Dermis blood vessel endothelial cell (primary cell): Measurements from ENCODE around the gene ELK4. TPM values are rescaled to one million over a fixed set of nuclear protein-coding genes. Genes with fewer than 3 reads are reported as not detected.
"Not testable (repeated sequence)": the region's sequence is repeated elsewhere in the genome, so short reads cannot be mapped to it uniquely, and the experiment has no call there.

Experiments used
- DNase-seq: peaks from one replicate; pipeline ENCODE4 v3.0.0; 2010
- total RNA-seq: library from RNA; depleted of rRNA; stranded (reverse); fragments of >200 nt; gene quantifications from 2 replicates; pipeline ENCODE4 v1.2.3, GENCODE V29; 2014

Gene ELK4
- total RNA-seq, 1 donor from 2014 or later: 33.4 TPM

GRCh38 chr1:205664399-205665017 lies 32.7 kb upstream of the ELK4 start:
- DNase-seq: peak; percentile 64

GRCh38 chr1:205663286-205663936 lies 31.6 kb upstream of the ELK4 start:
- DNase-seq: peak; percentile 64

GRCh38 chr1:205662791-205663190 lies 31.0 kb upstream of the ELK4 start:
- no peak for DNase-seq

GRCh38 chr1:205662135-205662738 lies 30.4 kb upstream of the ELK4 start:
- DNase-seq: no peak

- DNase-seq: no peak
These were observed 29.8 kb upstream of the ELK4 start for GRCh38 chr1:205661429-205662134.

GRCh38 chr1:205660361-205660760 lies 28.6 kb upstream of the ELK4 start:
- DNase-seq: no peak

GRCh38 chr1:205658943-205659581 lies 27.3 kb upstream of the ELK4 start:
- DNase-seq: peak; percentile 84

- DNase-seq: no peak
These were observed 24.4 kb upstream of the ELK4 start for GRCh38 chr1:205656236-205656635.

GRCh38 chr1:205652984-205653383 lies 21.2 kb upstream of the ELK4 start:
- no peak for DNase-seq

- no peak for DNase-seq
These were observed 18.4 kb upstream of the ELK4 start for GRCh38 chr1:205650241-205650640.

- no peak for DNase-seq
These were observed 13.7 kb upstream of the ELK4 start for GRCh38 chr1:205645519-205645918.

- no peak for DNase-seq
These were observed 11.0 kb upstream of the ELK4 start for GRCh38 chr1:205642679-205643307.

GRCh38 chr1:205639567-205639966 lies 7.8 kb upstream of the ELK4 start:
- no peak for DNase-seq

- no peak for DNase-seq
These were observed 6.2 kb upstream of the ELK4 start for GRCh38 chr1:205637854-205638468.

- DNase-seq: no peak
These were observed 4.9 kb upstream of the ELK4 start for GRCh38 chr1:205636732-205637131.

GRCh38 chr1:205636138-205636530 lies 4.3 kb upstream of the ELK4 start:
- not testable (repeated sequence) for DNase-seq

GRCh38 chr1:205633421-205633976 lies 1.7 kb upstream of the ELK4 start:
- DNase-seq: peak; percentile 89

GRCh38 chr1:205632669-205633169 lies 908 bp upstream of the ELK4 start:
- peak; percentile 26 for DNase-seq

- DNase-seq: peak; percentile 82
These were observed 622 bp downstream of the ELK4 start for GRCh38 chr1:205631010-205631767.

GRCh38 chr1:205630651-205631009 lies 1.2 kb downstream of the ELK4 start:
- no peak for DNase-seq

- DNase-seq: peak; percentile 70
These were observed 1.6 kb downstream of the ELK4 start for GRCh38 chr1:205630241-205630640.
